Measurements from ENCODE around the gene COL8A1.
"Not testable (repeated sequence)": the region's sequence is repeated elsewhere in the genome, so short reads cannot be mapped to it uniquely, and the experiment has no call there.

COL8A1 gene

GRCh38 chr3:99702953-99703943 lies 64.9 kb downstream of the COL8A1 start:
- no peak for DNase-seq (ENCODE audit: insufficient read length, low spot score)
- FAIRE-seq: no peak

- FAIRE-seq (no peak), DNase-seq (ENCODE audit: insufficient read length, low spot score) (no peak)
Measured at GRCh38 chr3:99704417-99704816, 66.0 kb downstream of the COL8A1 start.

- FAIRE-seq (no peak), DNase-seq (ENCODE audit: insufficient read length, low spot score) (no peak)
Measured at GRCh38 chr3:99706410-99706809, 68.0 kb downstream of the COL8A1 start.

DNA sequence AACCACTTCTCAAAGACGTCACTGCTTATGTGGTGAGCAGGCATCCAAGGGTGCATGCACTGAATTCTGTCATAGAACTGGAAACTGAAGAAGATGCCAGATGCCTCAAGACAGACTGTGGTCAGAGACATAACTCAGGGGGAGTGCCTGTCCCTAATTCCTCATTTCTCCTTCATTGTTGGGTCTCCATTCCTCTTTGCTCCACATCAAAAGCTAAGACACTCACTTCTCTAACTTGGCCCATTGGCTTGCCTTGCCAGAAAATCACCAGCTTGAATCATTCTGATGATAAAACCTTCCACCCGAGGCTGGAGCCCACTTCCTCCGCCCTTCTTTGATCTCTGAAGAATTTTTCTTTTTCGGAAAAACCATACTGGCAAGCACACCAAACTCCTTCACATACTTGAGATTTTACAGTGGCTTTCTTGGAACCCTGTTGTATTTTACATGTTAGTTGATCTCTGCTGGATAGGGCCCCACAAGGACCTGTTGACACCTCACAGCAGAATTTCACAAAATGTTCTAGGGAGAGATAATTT lies 69.9 kb downstream of the COL8A1 start:
- FAIRE-seq (no peak), DNase-seq (ENCODE audit: insufficient read length, low spot score) (no peak)

DNA sequence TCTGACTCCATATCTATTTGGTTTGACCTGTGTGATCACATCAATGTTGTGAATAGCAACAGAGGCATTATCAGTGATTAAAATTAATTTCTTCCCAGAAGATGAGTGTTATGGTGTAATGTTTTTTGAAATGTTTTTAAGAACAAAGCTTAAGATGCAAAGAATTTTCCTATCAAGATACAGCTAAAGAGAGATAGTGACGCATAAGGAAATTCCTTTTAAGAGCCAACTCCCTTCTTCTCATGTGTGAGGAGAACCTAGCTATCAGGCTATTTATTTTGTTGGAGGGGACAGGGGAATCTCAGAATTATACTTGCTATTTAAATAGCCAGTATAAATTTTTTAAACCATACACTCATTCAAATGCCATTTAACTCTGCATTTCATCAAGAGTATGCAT lies 71.3 kb downstream of the COL8A1 start:
- DNase-seq (ENCODE audit: insufficient read length, low spot score): no peak

GRCh38 chr3:99710094-99710493 lies 71.7 kb downstream of the COL8A1 start:
- FAIRE-seq (no peak), DNase-seq (ENCODE audit: insufficient read length, low spot score) (no peak)

More for the DNA sequence above, 71.3 kb downstream of the COL8A1 start:
- FAIRE-seq: no peak

GRCh38 chr3:99711351-99711750 lies 73.0 kb downstream of the COL8A1 start:
- FAIRE-seq (no peak), DNase-seq (ENCODE audit: insufficient read length, low spot score) (no peak)

GRCh38 chr3:99712291-99712954 lies 74.0 kb downstream of the COL8A1 start:
- no peak for DNase-seq (ENCODE audit: insufficient read length, low spot score)
- FAIRE-seq: no peak

GRCh38 chr3:99713440-99713839 lies 75.0 kb downstream of the COL8A1 start:
- FAIRE-seq: no peak
- DNase-seq (ENCODE audit: insufficient read length, low spot score): no peak

- FAIRE-seq (no peak), DNase-seq (ENCODE audit: insufficient read length, low spot score) (no peak)
Measured at GRCh38 chr3:99714146-99714545, 75.8 kb downstream of the COL8A1 start.

DNA sequence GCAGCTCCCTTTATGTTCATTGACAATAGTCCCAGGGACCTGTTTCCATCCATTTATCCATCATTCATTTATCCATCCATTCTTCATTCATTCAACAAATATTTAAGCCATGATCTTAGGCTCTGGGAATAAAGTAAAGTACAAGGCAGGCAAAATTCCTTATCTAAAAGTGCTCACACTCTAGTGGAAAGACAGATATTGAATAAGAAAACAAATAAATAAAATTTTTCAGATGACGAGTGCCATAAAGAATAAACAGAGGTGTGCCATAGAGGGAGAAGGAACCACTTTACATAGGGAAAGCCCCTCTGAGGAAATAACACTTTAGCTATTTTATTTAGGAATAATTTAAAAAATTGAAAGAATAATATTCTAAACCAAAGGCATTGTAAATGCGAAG lies 76.2 kb downstream of the COL8A1 start:
- DNase-seq (ENCODE audit: insufficient read length, low spot score) (no peak), FAIRE-seq (no peak)

GRCh38 chr3:99716463-99716995 lies 78.1 kb downstream of the COL8A1 start:
- no peak for DNase-seq (ENCODE audit: insufficient read length, low spot score)

GRCh38 chr3:99720985-99721632 lies 82.7 kb downstream of the COL8A1 start:
- FAIRE-seq (no peak), DNase-seq (ENCODE audit: insufficient read length, low spot score) (no peak)

More at GRCh38 chr3:99716463-99716995, 78.1 kb downstream of the COL8A1 start:
- no peak for FAIRE-seq

- FAIRE-seq (no peak), DNase-seq (ENCODE audit: insufficient read length, low spot score) (no peak)
Measured at GRCh38 chr3:99721633-99722007, 83.2 kb downstream of the COL8A1 start.

DNA sequence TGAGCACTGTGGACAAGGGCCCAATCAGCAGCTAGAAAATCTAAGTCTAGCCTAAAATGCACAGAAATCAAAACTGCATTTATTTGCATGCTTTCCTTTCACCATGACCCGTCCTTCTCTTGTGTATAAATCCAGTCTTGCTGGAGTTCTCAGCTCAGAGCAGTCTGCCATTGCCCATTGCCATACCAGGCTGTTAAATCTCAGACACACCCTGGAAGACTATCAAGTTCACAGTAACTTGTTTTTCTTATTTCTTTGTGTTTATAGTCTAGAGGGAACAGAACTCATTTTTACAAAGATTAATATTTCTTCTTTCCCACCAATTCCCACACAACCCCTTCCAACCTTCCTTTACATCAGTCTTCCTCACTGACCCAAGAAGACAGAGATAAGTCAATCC lies 85.9 kb downstream of the COL8A1 start:
- DNase-seq (ENCODE audit: insufficient read length, low spot score) (no peak), FAIRE-seq (no peak)

- FAIRE-seq: no peak
- no peak for DNase-seq (ENCODE audit: insufficient read length, low spot score)
Measured at GRCh38 chr3:99730870-99731269, 92.5 kb downstream of the COL8A1 start.

DNA sequence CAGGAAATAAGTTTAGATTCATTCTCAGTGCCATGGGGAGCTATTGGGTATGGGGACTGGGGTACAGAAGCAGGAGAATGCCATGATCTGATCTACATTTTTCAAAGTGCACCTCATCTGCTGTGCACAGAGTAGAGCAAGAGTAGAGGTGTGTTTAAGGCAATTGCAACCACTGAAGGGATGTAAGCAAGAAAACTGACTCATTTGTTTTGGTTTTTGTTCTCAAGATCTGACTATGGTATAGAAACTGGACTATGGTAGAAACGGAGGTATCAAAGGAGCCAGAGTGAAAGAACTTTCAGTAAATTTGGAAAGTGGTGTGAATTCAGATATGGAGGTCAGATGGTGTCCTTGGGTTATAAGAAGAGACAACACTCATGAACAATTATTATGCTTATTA lies 93.1 kb downstream of the COL8A1 start:
- FAIRE-seq (no peak), DNase-seq (ENCODE audit: insufficient read length, low spot score) (no peak)

DNA sequence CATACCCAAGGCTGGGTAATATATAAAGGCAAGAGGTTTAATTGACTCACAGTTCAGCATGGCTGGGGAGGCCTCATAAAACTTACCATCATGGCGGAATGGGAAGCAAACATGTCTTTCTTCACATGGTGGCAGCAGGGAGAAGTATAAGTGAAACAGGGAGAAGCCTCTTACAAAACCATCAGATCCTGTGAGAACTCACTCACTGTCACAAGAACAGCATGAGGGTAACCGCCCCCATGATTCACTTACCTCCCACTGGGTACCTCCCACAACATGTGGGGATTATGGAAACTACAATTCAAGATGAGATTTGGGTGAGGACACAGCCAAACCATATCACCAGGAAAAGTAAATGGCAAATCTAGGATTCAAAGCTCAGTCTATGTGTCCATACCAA lies 102.0 kb downstream of the COL8A1 start:
- not testable (repeated sequence) for FAIRE-seq; DNase-seq (ENCODE audit: insufficient read length, low spot score)

DNA sequence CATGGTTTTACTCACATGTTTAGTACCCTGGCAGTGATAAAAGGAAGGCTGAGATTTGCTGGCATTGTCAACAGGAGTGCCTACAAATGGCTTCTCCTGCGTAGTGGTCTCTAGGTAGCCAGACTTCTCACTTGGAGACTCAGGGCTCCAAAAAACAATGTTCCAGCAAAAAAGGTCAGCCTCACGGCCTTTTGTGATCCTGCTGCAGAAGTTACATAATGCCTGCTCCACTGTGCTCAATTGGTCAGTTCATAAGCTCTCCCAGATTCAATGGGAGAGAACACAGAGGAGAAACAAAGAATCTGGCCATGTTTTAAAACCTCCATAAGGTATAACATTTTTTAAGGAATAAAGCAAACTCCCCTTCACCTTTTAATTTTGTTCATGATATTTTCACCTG lies 103.2 kb downstream of the COL8A1 start:
- FAIRE-seq: no peak
- no peak for DNase-seq (ENCODE audit: insufficient read length, low spot score)

DNA sequence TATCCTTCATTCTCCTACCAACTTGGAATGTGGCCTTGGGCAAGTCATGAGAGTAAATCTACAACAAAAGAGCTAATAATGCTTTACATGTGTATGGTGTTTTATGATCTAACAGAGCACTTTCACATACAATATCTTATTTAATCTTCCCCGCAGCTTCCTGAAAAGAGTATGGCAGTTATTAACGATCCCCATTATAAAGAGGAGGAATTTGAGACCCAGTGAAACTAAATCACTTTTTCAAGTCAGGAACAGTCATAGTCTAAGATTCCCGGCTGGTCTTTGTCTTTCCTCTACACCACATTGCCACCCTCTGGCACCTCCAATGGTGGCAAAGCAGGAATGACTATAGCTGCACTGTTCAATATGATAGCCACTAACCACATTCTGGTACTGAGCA lies 109.5 kb downstream of the COL8A1 start:
- DNase-seq (ENCODE audit: insufficient read length, low spot score) (peak; percentile 33), FAIRE-seq (peak; percentile 92)

DNA sequence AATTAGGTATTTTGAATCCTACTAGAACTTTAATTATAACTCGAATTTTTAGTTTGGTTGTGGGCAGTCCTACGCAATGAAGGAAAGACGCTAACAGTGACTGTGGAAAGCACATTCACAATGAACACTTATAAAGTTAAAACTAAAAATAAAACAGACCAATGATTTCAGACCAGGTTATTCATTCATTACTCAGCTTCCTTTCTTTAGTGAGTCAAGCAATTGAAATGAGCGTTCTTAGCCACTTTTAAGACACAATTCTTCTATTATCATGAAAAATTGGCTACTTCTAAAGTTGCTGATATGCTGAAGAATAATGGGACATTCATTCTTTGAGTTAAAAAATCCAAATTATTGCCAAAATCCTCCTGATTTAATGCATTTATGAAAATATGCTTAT lies 113.3 kb downstream of the COL8A1 start:
- no peak for DNase-seq (ENCODE audit: insufficient read length, low spot score)
- no peak for FAIRE-seq
